GM18951 (cell line): Measurements from ENCODE around the gene ATP5F1D.

Experiments used
- POLR2A ChIP-seq: IDR thresholded peaks from 4 replicates; pipeline ENCODE4 v1.6.1; 2011; ENCODE audit warnings: mild to moderate bottlenecking; ENCODE audit not compliant: insufficient read length, insufficient read depth; ENCODE audit errors: extremely low read depth
- in situ Hi-C: fragments of 300-500 bp; cut with MboI; formaldehyde crosslinking; loops from one replicate; pipeline ENCODE4 v1.12.0; 2022; ENCODE audit warnings: low sequenced_read_pairs, mixed read lengths, inconsistent platforms; ENCODE audit not compliant: unreplicated experiment

The ATP5F1D gene

GRCh38 chr19:1288833-1289685, 47.5 kb downstream of the ATP5F1D start:
- in situ Hi-C loops, result no loop called here
- no peak for TF ChIP-seq POLR2A

GRCh38 chr19:1289686-1290025, 48.1 kb downstream of the ATP5F1D start:
- in situ Hi-C loops, result no loop called here
- no peak for TF ChIP-seq POLR2A

DNA sequence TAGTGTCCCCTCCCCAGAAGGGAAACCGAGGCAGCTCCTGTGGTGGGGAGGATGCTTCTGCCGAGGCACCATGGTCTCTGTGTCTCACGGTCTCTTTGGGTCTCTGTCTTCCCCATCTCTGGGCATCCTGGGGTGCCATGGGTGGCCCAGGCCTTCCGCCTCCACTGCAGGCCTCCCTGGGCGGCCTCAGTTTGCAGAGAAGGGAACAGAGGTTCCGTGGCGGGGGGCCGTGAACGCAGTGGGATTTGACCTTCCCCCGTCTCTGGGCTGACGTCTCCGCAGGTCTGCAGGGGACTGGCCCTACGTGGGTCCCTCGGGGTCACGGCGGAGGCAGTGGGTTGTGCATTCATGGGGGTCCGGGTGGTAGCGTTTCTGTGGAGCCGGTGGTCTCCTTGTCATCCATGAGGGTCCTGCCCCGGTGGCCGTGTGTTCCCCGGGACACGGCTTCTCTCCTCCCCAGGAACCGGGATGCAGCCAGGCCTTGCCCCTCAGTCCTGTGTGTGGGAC, 48.7 kb downstream of the ATP5F1D start:
- in situ Hi-C loops, result no loop called here
- no peak for TF ChIP-seq POLR2A

DNA sequence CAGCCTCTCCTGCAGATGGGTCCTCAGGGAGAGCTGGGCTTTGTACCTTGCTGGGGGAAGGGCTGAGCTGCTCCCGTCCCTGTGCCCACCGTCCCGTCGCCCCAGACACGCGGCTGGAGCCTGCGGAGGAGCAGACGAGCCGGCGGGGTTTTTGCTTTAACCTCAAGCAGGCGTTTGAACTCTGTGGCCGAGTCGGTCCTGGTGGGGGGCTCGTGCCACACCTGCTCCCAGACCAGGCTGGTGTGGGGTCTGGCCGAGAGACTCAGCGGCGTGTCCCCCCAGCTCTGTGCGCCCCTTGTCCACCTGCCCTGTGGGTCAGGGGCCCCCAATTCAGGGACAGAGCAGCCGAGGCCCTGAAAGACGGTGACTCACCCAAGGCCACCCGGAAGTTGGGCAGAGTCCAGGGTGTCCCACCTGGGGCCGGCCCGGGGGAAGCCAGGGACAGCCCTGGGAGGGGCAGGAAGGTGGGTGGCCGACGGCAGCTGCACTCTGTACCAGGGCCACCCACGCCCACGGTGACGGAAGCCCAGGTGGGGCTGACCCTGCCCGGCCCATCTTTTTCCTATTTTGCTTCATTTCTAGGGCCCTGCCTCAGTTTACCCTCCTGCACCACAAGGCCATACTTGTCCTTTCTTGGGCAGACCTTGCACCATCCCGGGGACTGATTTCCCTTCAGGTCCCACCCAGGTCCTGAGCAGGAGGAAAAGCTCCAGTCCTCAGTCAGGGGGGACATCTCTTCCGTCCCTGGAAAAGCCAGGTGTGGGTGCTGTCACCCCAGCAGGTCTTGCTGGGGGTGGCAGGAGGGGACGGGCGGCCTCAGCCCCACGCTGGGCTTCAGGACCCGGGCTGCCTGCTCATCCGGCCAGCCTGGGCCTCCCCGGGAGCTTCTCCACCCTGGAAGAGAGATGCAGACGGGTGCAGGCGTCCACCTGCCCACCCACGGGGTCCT, 49.4 kb downstream of the ATP5F1D start:
- no peak for TF ChIP-seq POLR2A
- in situ Hi-C loops, result no loop called here

DNA sequence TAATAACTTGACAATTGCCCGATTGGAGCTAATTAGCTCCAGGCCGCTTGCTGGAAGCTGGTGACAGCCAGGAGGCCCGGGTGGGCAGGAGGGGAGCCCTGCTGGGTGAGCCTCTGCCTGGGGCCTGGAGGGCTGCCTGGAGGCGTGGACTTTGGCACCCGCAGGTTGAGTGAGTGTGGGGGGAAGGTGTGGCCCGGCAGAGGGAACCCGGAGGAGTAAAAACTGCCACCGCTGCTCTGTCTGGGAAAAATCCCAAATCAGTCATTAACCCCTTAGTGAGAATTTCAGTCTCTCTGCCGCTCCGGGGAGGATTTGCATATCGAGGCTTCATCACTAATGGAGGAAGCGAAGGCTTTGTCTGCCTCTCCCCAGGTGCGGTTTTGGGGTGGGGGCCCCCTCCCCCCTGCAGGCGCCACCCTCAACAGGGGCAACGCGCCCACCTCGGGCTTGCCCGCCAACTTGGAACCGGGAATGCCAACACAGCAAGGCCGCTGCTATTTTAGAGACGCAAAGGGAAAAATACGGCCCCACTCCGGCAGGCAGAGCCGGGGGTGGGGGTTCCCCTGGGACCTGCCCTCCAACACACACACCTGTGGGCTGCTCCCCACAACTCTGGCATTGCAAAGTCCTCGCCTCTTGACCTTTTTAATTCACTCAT, 50.3 kb downstream of the ATP5F1D start:
- in situ Hi-C loops, result no loop called here
- no peak for TF ChIP-seq POLR2A

DNA sequence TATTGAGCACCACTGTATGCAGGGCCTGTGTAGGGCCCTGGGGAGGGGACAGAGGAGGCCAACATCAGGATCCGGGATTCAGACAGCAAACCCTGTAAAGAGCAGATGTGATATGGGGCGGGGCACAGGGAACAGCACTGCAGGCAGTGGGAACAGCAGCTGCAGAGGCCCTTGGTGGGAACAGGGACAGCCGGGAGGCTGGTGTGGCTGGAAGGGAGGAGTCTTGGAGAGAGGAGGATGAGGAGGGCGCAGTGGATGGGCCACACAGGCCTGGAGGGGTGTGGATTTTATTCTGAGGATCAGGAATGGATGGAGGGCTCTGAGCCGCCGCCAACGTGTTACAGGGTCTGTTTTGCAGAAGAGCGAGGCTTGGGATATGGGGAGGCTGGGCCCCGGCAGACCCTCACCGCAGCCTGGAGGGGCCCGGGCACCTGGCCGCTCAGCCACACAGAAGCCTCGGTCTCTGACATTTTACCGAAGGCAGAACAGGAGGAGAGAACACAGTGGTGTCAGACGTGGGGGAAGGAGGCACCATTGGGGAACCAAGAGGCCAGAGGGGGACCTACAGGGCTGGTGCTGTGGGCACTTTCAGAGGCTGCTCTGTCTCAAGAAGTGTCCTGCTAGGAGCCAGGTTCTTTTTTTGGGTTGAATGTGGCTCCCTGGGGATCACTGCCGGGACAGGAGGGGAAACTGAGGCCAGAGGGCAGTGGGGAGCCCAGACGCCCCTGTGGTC, 51.0 kb downstream of the ATP5F1D start:
- in situ Hi-C loops, result no loop called here
- no peak for TF ChIP-seq POLR2A

DNA sequence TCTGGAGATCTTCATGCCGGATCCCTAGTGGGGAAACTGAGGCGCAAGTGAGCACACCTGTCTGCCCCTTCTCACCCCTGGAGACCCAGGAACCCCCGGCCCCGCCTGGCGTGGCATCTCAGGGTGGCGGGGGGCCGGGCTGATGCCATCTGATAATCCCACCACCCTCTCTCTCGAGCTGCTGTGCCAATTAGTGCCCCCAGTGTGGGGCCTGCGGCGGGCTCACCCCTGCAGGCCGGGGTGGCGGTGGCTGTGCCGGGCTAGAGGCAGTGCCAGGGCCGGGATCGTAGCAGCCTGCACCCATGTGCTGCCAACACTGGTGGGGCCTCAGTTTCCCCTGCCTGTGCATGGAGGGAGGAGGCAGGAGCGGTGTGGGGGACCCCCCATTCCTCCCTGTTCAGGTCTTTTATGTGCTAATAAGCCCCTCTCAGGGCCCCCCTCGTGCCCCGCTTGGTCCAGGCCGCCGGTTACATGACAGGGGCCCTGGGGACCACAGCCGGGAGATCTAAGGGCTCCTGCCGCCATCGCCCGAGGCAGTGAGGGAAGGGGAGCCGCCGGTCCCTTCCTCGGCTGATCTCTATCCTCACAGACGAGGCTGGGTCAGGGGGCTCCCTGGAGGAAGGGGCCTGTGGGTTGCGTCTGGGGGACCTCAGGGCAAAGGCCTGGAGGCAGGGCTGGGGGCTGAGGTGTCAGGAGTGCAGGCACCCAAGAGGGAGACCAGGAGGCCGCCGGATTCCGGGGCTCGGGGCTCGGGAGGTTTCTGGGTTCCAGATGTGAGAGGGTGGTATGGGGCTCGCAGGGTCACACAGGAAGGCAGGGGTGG, 52.4 kb downstream of the ATP5F1D start:
- no peak for TF ChIP-seq POLR2A
- in situ Hi-C loops, result no loop called here
